Measurements from ENCODE around the gene CAMK1D.

CAMK1D gene

DNA sequence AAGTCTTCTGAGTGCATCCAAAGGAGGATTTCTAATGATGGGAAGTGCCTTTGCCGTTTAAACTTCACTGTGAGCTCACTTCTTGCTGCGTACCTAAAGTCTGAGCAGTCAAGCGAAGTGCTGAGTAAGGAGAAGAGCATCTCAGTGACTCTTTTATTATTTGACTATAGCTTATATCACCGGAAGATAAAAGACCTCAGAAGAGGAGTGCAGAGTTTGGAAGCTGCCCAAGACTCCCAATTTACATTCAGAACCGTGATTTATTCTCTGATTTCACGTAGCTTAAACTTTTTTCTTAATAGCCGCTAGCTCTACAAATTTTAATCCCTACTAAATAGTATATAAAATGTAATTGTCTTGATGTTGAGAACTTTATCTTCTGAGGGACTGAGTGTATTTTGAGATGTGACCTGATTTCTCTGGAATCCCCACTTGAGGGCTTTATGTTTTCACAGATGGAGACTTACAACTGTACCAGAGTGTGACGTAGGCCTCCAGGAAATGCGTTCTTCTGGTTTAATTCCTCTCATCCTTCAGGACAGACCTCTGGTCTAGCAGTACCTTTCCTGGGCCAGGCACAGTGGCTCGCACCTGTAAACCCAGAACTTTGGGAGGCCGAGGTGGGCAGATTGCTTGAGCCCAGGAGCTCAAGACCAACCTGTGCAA, 51.1 kb downstream of the CAMK1D start:
- Histone ChIP-seq H3K27ac (ENCODE audit: low read depth, low read length) (no peak overlapping the region), H3K4me3 (ENCODE audit: low read depth, low read length) (no peak overlapping the region), H3K79me2 (ENCODE audit: control insufficient read depth, insufficient read depth, low read length, unreplicated experiment) (no peaks in the 10 kb centered on the region), H3K4me1 (ENCODE audit: control insufficient read depth, insufficient read depth, low read length, unreplicated experiment) (no peaks in the 10 kb centered on the region), H3K36me3 (ENCODE audit: insufficient read depth, low read length) (no peaks in the 10 kb centered on the region), H3K27me3 (ENCODE audit: insufficient read depth, low read length) (no peaks in the 10 kb centered on the region), H2AFZ (ENCODE audit: low read length, unreplicated experiment) (no peak overlapping the region)

GRCh38 chr10:12401466-12401865, 52.1 kb downstream of the CAMK1D start:
- no peak overlapping the region for H3K27ac ChIP-seq (ENCODE audit: low read depth, low read length)
- no peaks in the 10 kb centered on the region for H3K36me3 ChIP-seq (ENCODE audit: insufficient read depth, low read length)
- H3K79me2 ChIP-seq (ENCODE audit: control insufficient read depth, insufficient read depth, low read length, unreplicated experiment), result no peaks in the 10 kb centered on the region

DNA sequence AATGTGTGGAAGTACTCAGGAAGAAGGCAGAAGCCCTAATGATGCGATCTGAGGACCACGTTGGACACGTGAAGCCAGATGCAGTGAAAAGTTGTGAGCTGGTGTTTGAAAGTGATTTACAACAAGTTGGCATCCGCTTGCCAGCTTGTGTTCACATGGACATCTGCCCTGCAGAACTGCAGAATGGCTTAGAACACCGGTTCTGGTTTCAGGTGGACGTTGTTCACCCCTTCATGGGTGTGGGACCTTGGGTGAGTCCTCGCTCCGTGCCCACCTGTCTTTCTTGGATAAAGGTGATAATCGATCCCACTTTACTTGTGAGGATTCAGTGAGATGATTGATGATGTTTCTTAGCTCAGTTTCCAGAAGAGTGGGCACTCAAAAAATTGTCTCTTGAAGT, 53.8 kb downstream of the CAMK1D start:
- Histone ChIP-seq H3K36me3 (ENCODE audit: insufficient read depth, low read length) (no peaks in the 10 kb centered on the region), H3K4me3 (ENCODE audit: low read depth, low read length) (no peak overlapping the region), H3K27ac (ENCODE audit: low read depth, low read length) (no peak overlapping the region), H3K4me1 (ENCODE audit: control insufficient read depth, insufficient read depth, low read length, unreplicated experiment) (no peaks in the 10 kb centered on the region), H3K27me3 (ENCODE audit: insufficient read depth, low read length) (no peaks in the 10 kb centered on the region), H2AFZ (ENCODE audit: low read length, unreplicated experiment) (no peak overlapping the region), H3K79me2 (ENCODE audit: control insufficient read depth, insufficient read depth, low read length, unreplicated experiment) (no peaks in the 10 kb centered on the region)

More at GRCh38 chr10:12401466-12401865, 52.1 kb downstream of the CAMK1D start:
- no peaks in the 10 kb centered on the region for H3K27me3 ChIP-seq (ENCODE audit: insufficient read depth, low read length)
- H2AFZ ChIP-seq (ENCODE audit: low read length, unreplicated experiment), result no peak overlapping the region
- no peaks in the 10 kb centered on the region for H3K4me1 ChIP-seq (ENCODE audit: control insufficient read depth, insufficient read depth, low read length, unreplicated experiment)
- no peak overlapping the region for H3K4me3 ChIP-seq (ENCODE audit: low read depth, low read length)

DNA sequence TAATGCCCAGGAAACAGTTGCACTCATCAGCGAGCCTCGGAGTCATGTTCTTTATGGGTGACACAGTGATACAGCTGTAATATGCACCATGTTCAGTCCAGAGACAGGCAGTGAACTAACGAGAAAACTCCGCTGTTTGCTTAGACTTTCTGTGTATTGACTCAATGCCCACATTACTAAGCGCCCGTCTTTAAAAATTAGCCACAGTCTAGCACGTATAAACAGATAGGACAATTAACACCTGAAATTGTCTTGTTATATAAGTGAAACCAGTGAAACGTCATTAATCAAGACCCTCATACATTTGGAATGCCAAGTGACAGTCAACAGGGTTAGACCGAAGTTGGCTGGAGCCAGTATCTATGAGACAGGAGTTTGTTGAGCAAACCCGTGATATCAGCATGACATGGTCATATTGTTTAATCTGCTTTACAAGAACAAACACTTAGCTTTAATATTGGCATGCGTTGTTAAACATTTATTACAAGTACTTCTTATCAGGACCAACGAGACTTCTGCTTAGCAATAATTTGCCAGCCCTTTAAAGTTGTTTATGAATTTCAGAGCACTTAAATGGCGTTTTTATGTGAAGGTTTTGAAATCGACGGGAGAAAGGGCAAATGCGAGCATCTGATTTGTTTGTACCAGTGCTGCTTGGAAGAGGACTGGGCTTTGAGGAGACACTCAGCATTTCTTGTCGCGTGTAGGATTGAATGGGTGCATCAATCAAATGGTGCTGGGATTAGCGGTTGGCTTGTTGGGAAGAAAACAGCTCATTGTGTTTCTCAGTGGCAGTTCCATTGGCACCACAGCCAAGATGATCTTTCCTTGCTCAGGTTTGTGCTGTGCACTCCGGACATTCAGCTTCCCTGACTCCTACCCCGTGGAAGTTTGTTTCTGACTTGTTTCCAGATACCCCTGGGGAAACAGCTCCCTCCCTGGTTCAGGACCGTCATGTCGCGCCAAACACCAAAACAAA, 56.3 kb downstream of the CAMK1D start:
- Histone ChIP-seq H3K27ac (ENCODE audit: low read depth, low read length) (no peak overlapping the region), H3K79me2 (ENCODE audit: control insufficient read depth, insufficient read depth, low read length, unreplicated experiment) (no peaks in the 10 kb centered on the region), H3K4me3 (ENCODE audit: low read depth, low read length) (no peak overlapping the region), H3K4me1 (ENCODE audit: control insufficient read depth, insufficient read depth, low read length, unreplicated experiment) (no peaks in the 10 kb centered on the region), H3K27me3 (ENCODE audit: insufficient read depth, low read length) (no peaks in the 10 kb centered on the region), H3K36me3 (ENCODE audit: insufficient read depth, low read length) (no peaks in the 10 kb centered on the region), H2AFZ (ENCODE audit: low read length, unreplicated experiment) (no peak overlapping the region)

DNA sequence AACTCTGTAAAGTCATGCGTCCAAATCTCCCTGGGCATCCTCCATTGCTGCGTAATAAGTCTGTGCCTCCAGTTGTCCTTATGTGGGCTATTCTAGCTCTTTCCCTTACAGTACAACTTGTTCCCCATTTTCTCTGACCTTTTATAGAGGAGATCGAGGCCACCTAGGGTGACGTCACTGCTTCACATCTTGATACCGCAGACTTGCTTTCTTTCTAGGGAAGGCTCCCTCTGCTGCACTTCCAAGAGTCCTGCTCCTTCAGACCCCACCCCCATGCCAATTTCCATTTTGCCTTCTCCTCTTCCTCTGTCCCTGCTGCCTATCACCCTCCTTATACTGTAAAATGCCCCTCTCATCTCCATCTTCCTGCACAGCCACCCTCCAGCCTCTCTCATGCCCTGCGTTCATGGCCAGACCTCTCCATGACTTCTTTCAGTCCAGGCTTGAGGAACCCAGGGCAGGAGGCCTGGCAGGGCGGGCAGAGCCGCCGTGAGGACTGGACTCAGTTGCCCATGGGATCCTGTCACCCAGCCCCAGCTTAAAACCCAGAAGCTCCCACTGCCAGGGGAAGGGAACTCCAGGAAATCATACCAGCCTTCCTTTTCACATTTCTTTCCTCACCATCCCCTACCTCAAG, 57.5 kb downstream of the CAMK1D start:
- Histone ChIP-seq H3K36me3 (ENCODE audit: insufficient read depth, low read length) (no peaks in the 10 kb centered on the region), H2AFZ (ENCODE audit: low read length, unreplicated experiment) (no peak overlapping the region), H3K27me3 (ENCODE audit: insufficient read depth, low read length) (no peaks in the 10 kb centered on the region), H3K27ac (ENCODE audit: low read depth, low read length) (no peak overlapping the region), H3K4me1 (ENCODE audit: control insufficient read depth, insufficient read depth, low read length, unreplicated experiment) (no peaks in the 10 kb centered on the region), H3K79me2 (ENCODE audit: control insufficient read depth, insufficient read depth, low read length, unreplicated experiment) (no peaks in the 10 kb centered on the region), H3K4me3 (ENCODE audit: low read depth, low read length) (no peak overlapping the region)

DNA sequence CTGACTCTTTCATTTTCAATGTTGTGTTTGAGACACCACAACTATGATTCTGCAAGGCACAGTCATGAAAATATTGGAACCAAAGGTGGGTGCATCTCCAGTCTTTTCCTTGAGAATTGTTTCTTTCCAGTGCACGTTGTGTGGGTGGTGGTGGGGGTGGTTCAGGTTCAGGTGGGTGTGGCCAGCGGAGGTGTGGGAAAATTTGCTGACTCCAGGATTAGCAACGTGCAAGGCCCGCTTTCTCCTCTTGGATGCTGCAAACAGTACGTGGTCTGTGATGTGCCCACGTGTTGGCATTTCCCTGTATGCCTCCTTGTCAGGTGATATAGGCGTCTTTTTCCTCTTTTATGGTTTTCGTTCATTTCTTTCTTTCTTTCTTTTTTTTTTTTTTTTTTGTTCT, 59.1 kb downstream of the CAMK1D start:
- Histone ChIP-seq H3K27me3 (ENCODE audit: insufficient read depth, low read length) (no peaks in the 10 kb centered on the region), H3K79me2 (ENCODE audit: control insufficient read depth, insufficient read depth, low read length, unreplicated experiment) (no peaks in the 10 kb centered on the region), H2AFZ (ENCODE audit: low read length, unreplicated experiment) (no peak overlapping the region), H3K36me3 (ENCODE audit: insufficient read depth, low read length) (no peaks in the 10 kb centered on the region), H3K27ac (ENCODE audit: low read depth, low read length) (no peak overlapping the region), H3K4me1 (ENCODE audit: control insufficient read depth, insufficient read depth, low read length, unreplicated experiment) (no peaks in the 10 kb centered on the region), H3K4me3 (ENCODE audit: low read depth, low read length) (no peak overlapping the region)

GRCh38 chr10:12409161-12409560, 59.8 kb downstream of the CAMK1D start:
- Histone ChIP-seq H3K4me1 (ENCODE audit: control insufficient read depth, insufficient read depth, low read length, unreplicated experiment) (no peaks in the 10 kb centered on the region), H2AFZ (ENCODE audit: low read length, unreplicated experiment) (no peak overlapping the region), H3K36me3 (ENCODE audit: insufficient read depth, low read length) (no peaks in the 10 kb centered on the region), H3K79me2 (ENCODE audit: control insufficient read depth, insufficient read depth, low read length, unreplicated experiment) (no peaks in the 10 kb centered on the region), H3K27me3 (ENCODE audit: insufficient read depth, low read length) (no peaks in the 10 kb centered on the region), H3K4me3 (ENCODE audit: low read depth, low read length) (no peak overlapping the region), H3K27ac (ENCODE audit: low read depth, low read length) (no peak overlapping the region)

DNA sequence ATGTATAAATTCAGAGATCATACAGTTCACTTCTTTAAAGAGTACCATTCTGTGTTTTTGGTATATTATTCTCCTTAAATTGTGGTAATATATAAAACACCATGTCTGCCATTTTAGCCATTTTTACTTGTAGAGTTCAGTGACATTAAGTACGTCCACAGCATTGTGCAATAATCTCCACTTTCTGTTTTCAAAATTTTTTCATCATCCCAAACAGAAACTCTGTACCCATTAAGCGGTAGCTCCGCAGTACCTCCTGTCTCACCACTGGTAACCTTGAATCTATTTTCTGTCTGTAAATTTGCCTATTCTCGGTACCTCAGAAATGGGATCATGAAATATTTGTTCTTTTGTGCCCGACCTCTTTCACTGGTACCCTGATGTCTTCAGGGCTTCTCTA, 60.3 kb downstream of the CAMK1D start:
- Histone ChIP-seq H3K4me1 (ENCODE audit: control insufficient read depth, insufficient read depth, low read length, unreplicated experiment) (no peaks in the 10 kb centered on the region), H3K27ac (ENCODE audit: low read depth, low read length) (no peak overlapping the region), H3K79me2 (ENCODE audit: control insufficient read depth, insufficient read depth, low read length, unreplicated experiment) (no peaks in the 10 kb centered on the region), H3K4me3 (ENCODE audit: low read depth, low read length) (no peak overlapping the region), H3K27me3 (ENCODE audit: insufficient read depth, low read length) (no peaks in the 10 kb centered on the region), H2AFZ (ENCODE audit: low read length, unreplicated experiment) (no peak overlapping the region), H3K36me3 (ENCODE audit: insufficient read depth, low read length) (no peaks in the 10 kb centered on the region)

DNA sequence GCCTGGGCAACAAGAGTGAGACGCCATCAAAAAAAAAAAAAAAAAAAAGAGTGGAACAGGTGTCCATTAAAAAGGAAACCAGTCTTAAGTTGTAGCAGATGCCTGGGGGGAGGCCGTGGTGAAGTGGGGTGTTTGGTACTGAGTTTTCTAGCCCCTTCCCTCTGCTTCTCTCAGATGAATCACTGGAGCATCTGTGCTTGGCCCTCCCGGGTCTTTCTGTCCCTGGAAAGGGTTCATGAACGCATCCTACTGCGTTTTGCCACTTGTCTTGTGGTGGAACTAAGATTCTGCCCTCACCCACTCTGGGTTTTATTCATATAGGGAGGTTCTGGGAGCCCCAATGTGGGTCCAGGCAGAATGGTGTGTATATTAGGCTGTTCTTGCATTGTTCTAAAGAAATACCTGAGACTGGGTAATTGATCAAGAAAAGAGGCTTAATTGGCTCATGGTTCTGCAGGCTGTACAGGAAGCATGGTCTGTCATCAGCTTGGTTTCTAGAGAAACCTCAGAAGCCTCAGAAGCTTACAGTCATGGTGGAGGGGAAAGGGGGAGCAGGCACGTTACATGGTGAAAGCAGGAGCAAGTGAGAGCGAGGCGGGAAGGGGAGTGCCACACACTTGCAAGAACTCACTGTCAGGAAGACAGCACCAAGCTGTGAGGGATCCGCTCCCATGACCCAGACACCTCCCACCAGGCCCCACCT, 63.5 kb downstream of the CAMK1D start:
- no peak overlapping the region for H3K27ac ChIP-seq (ENCODE audit: low read depth, low read length)
- no peak overlapping the region for H3K4me3 ChIP-seq (ENCODE audit: low read depth, low read length)
- H3K36me3 ChIP-seq (ENCODE audit: insufficient read depth, low read length), result no peaks in the 10 kb centered on the region
- peaks cover under 1% of the 10 kb centered on the region for H3K4me1 ChIP-seq (ENCODE audit: control insufficient read depth, insufficient read depth, low read length, unreplicated experiment)
- no peak overlapping the region for H2AFZ ChIP-seq (ENCODE audit: low read length, unreplicated experiment)
- no peaks in the 10 kb centered on the region for H3K27me3 ChIP-seq (ENCODE audit: insufficient read depth, low read length)
- no peaks in the 10 kb centered on the region for H3K79me2 ChIP-seq (ENCODE audit: control insufficient read depth, insufficient read depth, low read length, unreplicated experiment)

DNA sequence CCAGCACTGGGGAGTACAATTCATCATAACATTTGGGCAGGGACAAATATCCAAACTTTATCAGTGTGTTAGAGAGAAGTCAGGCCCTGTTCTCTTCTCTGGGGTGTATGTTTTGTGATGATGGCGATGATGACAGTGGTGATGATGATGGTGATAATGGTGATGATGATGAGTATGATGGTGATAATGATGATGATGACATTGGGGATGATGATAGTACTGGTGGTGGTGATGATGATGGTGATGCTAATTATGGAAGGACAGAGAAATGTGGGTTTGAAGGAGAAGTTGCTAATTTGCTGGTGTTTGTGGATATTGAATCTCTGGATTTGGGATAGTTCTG, 64.0 kb downstream of the CAMK1D start:
- Histone ChIP-seq H2AFZ (ENCODE audit: low read length, unreplicated experiment) (no peak overlapping the region), H3K4me1 (ENCODE audit: control insufficient read depth, insufficient read depth, low read length, unreplicated experiment) (peaks cover 5% of the 10 kb centered on the region), H3K36me3 (ENCODE audit: insufficient read depth, low read length) (no peaks in the 10 kb centered on the region), H3K27ac (ENCODE audit: low read depth, low read length) (no peak overlapping the region), H3K79me2 (ENCODE audit: control insufficient read depth, insufficient read depth, low read length, unreplicated experiment) (no peaks in the 10 kb centered on the region), H3K4me3 (ENCODE audit: low read depth, low read length) (no peak overlapping the region), H3K27me3 (ENCODE audit: insufficient read depth, low read length) (no peaks in the 10 kb centered on the region)

Measured in ACC112 (cell line).